ENCODE data around the gene LIPF. TPM values are rescaled to one million over a fixed set of nuclear protein-coding genes. Genes with fewer than 3 reads are reported as not detected.

LIPF gene
- polyA plus RNA-seq, 3 donors, result not detected

DNA sequence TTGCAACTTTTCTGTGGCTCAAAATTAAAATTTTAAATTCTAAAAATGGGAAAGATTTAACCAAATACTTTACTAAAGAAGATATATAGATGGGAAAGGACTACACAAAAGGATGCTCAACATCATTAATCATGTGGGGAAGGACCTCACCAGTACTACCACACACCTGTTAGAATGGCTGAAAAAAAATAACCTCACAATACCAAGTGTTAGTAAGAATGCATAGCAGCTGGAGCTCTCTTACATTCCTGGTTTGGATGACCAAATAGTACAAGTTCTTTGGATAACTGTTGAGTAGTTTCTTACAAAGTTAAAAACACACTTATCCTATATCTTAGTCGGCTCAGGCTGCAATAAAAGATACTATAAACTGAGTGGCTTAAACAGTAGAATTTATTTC lies 43.8 kb upstream of the LIPF start:
- no peaks in the 10 kb centered on the region for H4K20me1 ChIP-seq (ENCODE audit: insufficient read depth, low read length)
- Mint-ChIP-seq H3K4me3 (no peak overlapping the region), H3K27me3 (ENCODE audit: low read depth in 3 of 3) (peaks cover 0 to 2% (median 0%) of the 10 kb centered on the region in 3 donors), H3K9me3 (peaks cover 0 to 5% (median 0%) of the 10 kb centered on the region in 7 donors), H3K27ac (no peak overlapping the region), H3K36me3 (no peaks in the 10 kb centered on the region), H3K4me1 (no peaks in the 10 kb centered on the region)
- no peak overlapping the region for H3K27ac ChIP-seq (ENCODE audit: low read depth in 1 of 2, low read length in 2 of 2)
- H3K36me3 ChIP-seq (replicated peaks in 1 of 2; ENCODE audit: control insufficient read depth in 1 of 2, insufficient read depth in 2 of 2, low read length in 2 of 2), result no peaks in the 10 kb centered on the region
- no CpG with 5 or more reads among the region's 1 CpG for WGBS (ENCODE audit: insufficient coverage)
- intact Hi-C loops (cut with micrococcal nuclease), result no loop called here
- no peak for TF ChIP-seq CTCF (IDR thresholded peaks at IDR 0.05)
- no peak overlapping the region for H3K9ac ChIP-seq (ENCODE audit: insufficient read depth, low read length, poor library complexity, severe bottlenecking)
- no peak for DNase-seq
- H3K9me3 ChIP-seq (replicated peaks in 1 of 2; ENCODE audit: control insufficient read depth in 1 of 2, insufficient read depth in 1 of 2, low read length in 2 of 2), result no peaks in the 10 kb centered on the region
- no peak overlapping the region for H3K4me2 ChIP-seq (replicated peaks; ENCODE audit: extremely low read depth, low read length, poor library complexity, severe bottlenecking)
- no peak overlapping the region for H3K4me3 ChIP-seq (replicated peaks in 1 of 3; ENCODE audit: low read depth in 2 of 3, low read length in 3 of 3)
- H3K27me3 ChIP-seq (ENCODE audit: control insufficient read depth in 2 of 2, insufficient read depth in 2 of 2, low read length in 2 of 2), result no peaks in the 10 kb centered on the region
- no peak overlapping the region for H2AFZ ChIP-seq (ENCODE audit: insufficient read depth, low read depth, low read length, poor library complexity, severe bottlenecking)
- H3K79me2 ChIP-seq (ENCODE audit: insufficient read depth, low read length), result no peaks in the 10 kb centered on the region
- H3K4me1 ChIP-seq (ENCODE audit: control insufficient read depth in 1 of 2, insufficient read depth in 2 of 2, low read length in 2 of 2), result no peaks in the 10 kb centered on the region

DNA sequence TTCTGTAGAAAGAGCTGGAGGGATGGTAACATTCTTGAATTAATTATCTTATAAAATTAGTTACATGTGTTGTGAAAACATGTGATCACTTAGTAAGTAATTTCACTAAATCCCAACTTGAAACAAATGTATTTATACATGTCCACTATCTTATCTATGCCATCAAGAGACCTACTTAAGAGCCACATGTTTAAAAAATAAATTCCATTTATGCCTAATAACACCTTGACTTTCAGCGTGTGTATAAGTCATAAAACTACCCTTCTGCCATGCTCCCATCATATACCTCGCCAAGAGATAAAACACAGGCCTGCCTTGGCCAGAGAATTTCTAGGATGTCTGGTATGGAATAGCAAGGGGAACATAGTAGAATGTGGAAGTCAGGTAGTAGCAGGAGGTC lies 40.4 kb upstream of the LIPF start:
- Histone ChIP-seq H3K4me2 (replicated peaks; ENCODE audit: extremely low read depth, low read length, poor library complexity, severe bottlenecking) (no peak overlapping the region), H4K20me1 (ENCODE audit: insufficient read depth, low read length) (no peaks in the 10 kb centered on the region), H3K4me1 (ENCODE audit: control insufficient read depth in 1 of 2, insufficient read depth in 2 of 2, low read length in 2 of 2) (no peaks in the 10 kb centered on the region), H2AFZ (ENCODE audit: insufficient read depth, low read depth, low read length, poor library complexity, severe bottlenecking) (no peak overlapping the region), H3K9me3 (replicated peaks in 1 of 2; ENCODE audit: control insufficient read depth in 1 of 2, insufficient read depth in 1 of 2, low read length in 2 of 2) (no peaks in the 10 kb centered on the region), H3K4me3 (replicated peaks in 1 of 3; ENCODE audit: low read depth in 2 of 3, low read length in 3 of 3) (no peak overlapping the region), H3K27ac (ENCODE audit: low read depth in 1 of 2, low read length in 2 of 2) (no peak overlapping the region), H3K79me2 (ENCODE audit: insufficient read depth, low read length) (no peaks in the 10 kb centered on the region), H3K9ac (ENCODE audit: insufficient read depth, low read length, poor library complexity, severe bottlenecking) (no peak overlapping the region), H3K36me3 (replicated peaks in 1 of 2; ENCODE audit: control insufficient read depth in 1 of 2, insufficient read depth in 2 of 2, low read length in 2 of 2) (no peaks in the 10 kb centered on the region), H3K27me3 (ENCODE audit: control insufficient read depth in 2 of 2, insufficient read depth in 2 of 2, low read length in 2 of 2) (no peaks in the 10 kb centered on the region)
- H3K27ac Mint-ChIP-seq, result no peak overlapping the region
- peaks cover 0 to 2% (median 0%) of the 10 kb centered on the region in 3 donors for H3K27me3 Mint-ChIP-seq (ENCODE audit: low read depth in 3 of 3)
- WGBS (ENCODE audit: insufficient coverage), result no CpG with 5 or more reads among the region's 2 CpGs
- DNase-seq, result no peak
- H3K4me3 Mint-ChIP-seq, result no peak overlapping the region
- H3K9me3 Mint-ChIP-seq, result peaks cover 0 to 7% (median 4%) of the 10 kb centered on the region in 7 donors
- TF ChIP-seq CTCF (IDR thresholded peaks at IDR 0.05), result no peak
- intact Hi-C loops (cut with micrococcal nuclease), result no loop called here
- no peaks in the 10 kb centered on the region for H3K4me1 Mint-ChIP-seq
- no peaks in the 10 kb centered on the region for H3K36me3 Mint-ChIP-seq

Measured in CD14-positive monocyte (primary cell).